Thoracic aorta (tissue), 2 donors: ENCODE data around the gene TRABD2A. TPM values are rescaled to one million over a fixed set of nuclear protein-coding genes. Genes with fewer than 3 reads are reported as not detected.

Source experiments
- ATAC-seq: fragments of 150-250 bp; one replicate; pipeline ENCODE4 v1.8.0; 2017; ENCODE audit warnings: low read depth; ENCODE audit not compliant: insufficient number of reproducible peaks, low FRiP score
- DNase-seq: peaks from one replicate; pipeline ENCODE4 v3.0.0-alpha.2; 2020; ENCODE audit warnings: low spot score
- H3K27ac ChIP-seq, 2 donors: fragments of 200-600 bp; sonication (generic); 1 replicate in 1 of 2; 2 replicates in 1 of 2; pipeline ENCODE4 v1.5.1; 2016; ENCODE audit warnings: mild to moderate bottlenecking in 2 of 2, moderate library complexity in 2 of 2
- H3K27me3 ChIP-seq: fragments of 200-600 bp; sonication (generic); replicated peaks from 2 replicates; pipeline ENCODE4 v1.6.0; 2016; ENCODE audit warnings: mild to moderate bottlenecking; ENCODE audit not compliant: insufficient read depth
- H3K36me3 ChIP-seq: fragments of 200-600 bp; sonication (generic); one replicate; pipeline ENCODE4 v1.5.1; 2016
- H3K4me1 ChIP-seq, 2 donors: fragments of 200-600 bp; sonication (generic); 1 replicate in 1 of 2; 2 replicates in 1 of 2; pipeline versions ENCODE4 v1.5.1 to v1.6.0; 2016; ENCODE audit warnings: low read depth in 2 of 2, mild to moderate bottlenecking in 1 of 2; ENCODE audit not compliant: control insufficient read depth in 1 of 2
- H3K4me3 ChIP-seq: fragments of 200-600 bp; sonication (generic); 2 replicates; pipeline ENCODE4 v1.5.1; 2016; ENCODE audit warnings: mild to moderate bottlenecking
- H3K9me3 ChIP-seq: fragments of 200-600 bp; sonication (generic); 2 replicates; pipeline ENCODE4 v1.5.1; 2016
- total RNA-seq, 2 donors: library from RNA; depleted of rRNA; stranded (reverse); fragments of >200 nt; gene quantifications; one replicate each; pipeline versions ENCODE4 v1.1.0 to v1.2.3, GENCODE V29; 2016
- TF ChIP-seq, protein P1 (sequence below): fragments of 200-600 bp; sonication (generic); IDR thresholded peaks from one replicate; pipeline ENCODE4 v1.5.1; 2019; ENCODE audit warnings: antibody characterized with exemption

Gene TRABD2A
- total RNA-seq, 2 donors from 2014 or later, result 0.54 to 1.8 TPM

DNA sequence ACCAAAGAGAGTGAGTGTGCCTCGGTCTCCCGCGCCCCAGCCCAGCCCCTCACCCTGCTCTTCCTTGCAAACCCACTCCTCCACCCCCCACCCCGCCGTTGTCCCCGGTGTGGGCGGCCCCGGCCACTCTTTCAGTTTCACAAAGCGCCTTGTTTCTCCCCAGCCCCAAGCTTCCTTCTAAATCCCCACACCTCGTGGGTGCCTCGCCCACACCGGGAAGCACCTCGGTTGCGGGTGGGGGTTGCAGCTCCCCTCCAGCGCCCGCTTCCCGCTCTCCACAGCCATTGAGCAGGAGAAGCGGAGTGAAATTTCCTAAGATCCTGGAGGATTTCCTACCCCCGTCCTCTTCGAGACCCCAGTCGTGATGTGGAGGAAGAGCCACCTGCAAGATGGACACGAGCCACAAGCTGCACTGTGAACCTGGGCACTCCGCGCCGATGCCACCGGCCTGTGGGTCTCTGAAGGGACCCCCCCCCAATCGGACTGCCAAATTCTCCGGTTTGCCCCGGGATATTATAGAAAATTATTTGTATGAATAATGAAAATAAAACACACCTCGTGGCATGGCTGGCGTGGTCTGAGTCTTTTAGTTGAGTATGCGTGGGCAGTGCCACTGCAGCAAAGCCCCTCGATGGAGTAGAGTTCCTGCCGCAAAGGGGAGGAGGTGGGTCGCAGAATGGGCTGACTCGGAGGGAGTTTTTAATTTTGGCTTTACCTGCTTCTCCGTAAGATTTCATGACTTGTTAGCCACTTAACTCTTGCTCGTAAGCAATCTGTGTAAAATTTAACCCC lies 25.4 kb upstream of the TRABD2A start:
- DNase-seq (no peak), ATAC-seq (no peak)
- no peaks in the 10 kb centered on the region for H3K27me3 ChIP-seq
- H3K36me3 ChIP-seq, result no peaks in the 10 kb centered on the region
- TF ChIP-seq, protein P1, sequence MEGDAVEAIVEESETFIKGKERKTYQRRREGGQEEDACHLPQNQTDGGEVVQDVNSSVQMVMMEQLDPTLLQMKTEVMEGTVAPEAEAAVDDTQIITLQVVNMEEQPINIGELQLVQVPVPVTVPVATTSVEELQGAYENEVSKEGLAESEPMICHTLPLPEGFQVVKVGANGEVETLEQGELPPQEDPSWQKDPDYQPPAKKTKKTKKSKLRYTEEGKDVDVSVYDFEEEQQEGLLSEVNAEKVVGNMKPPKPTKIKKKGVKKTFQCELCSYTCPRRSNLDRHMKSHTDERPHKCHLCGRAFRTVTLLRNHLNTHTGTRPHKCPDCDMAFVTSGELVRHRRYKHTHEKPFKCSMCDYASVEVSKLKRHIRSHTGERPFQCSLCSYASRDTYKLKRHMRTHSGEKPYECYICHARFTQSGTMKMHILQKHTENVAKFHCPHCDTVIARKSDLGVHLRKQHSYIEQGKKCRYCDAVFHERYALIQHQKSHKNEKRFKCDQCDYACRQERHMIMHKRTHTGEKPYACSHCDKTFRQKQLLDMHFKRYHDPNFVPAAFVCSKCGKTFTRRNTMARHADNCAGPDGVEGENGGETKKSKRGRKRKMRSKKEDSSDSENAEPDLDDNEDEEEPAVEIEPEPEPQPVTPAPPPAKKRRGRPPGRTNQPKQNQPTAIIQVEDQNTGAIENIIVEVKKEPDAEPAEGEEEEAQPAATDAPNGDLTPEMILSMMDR, result no peak
- H3K4me3 ChIP-seq, result peak overlapping the region; percentile 97
- peak overlapping the region; percentile 83 to 93 for H3K27ac ChIP-seq
- H3K9me3 ChIP-seq, result no peaks in the 10 kb centered on the region
- H3K4me1 ChIP-seq, result peaks cover 0 to 19% of the 10 kb centered on the region in 2 donors

DNA sequence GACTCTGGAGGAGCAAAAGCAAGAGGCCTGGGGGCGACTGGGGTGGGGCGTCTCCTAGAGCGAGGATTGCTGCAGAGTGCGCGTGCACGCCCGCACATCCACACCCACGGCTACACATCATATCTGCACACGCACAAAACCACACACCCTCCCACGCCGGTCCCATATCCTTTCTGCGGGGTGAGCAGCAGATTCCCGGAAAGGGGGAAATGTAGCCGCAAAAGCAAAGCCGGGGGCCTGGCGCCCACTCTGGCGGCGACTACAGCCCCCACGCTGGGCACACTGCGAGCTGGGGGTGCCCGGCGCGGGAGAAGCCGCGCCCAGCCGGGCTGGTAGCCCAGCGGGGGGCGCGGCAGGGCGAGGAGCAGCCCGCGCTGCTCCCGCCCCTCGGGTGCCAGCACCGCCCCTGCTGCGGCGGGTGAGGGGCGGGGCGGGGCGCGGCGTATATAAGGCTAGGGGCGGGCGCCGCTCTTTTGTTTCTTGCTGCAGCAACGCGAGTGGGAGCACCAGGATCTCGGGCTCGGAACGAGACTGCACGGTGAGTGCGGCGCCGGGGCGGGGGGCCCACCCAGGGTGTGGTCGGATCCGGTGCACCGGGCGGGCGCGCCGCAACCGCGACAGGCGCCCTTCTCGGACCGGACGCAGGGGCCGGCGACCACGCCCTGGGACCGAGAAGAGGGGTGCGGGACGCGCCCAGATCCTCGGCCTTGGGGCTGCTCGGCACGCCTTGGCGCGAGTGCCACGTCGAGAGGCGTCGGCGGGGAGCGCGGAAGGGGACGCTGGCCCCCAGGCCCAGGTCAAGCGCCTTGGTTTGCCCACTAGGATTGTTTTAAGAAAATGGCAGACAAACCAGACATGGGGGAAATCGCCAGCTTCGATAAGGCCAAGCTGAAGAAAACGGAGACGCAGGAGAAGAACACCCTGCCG lies 24.6 kb upstream of the TRABD2A start, which contains the start of gene TMSB10:
TMSB10 (plus strand) TSS at position 476 of the 927 bp plus-strand sequence.
- TF ChIP-seq, protein P1, result no peak
- ATAC-seq, result peak; percentile 62
- no peaks in the 10 kb centered on the region for H3K9me3 ChIP-seq

DNA sequence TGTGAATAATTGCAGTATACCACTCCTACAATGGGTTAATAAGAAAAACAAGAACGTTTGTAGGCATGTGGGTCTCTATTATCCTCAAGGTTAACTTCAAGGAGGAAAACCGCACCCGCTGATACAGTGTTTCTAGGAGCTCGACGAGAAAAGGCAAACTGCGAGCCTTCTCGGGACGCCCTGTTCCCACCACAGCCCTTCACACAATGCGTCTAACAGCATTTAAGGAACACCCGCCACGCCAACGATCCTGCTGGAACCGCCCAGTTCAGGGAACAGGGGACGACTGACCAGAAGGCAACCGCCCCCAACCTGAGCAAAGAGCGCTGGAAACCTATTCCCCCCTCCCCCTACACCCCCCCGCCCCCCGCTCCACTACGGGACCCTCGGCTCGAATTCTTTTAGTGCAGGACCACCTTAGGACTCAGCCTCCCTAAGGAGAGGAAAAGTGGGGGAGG lies 23.9 kb upstream of the TRABD2A start:
- Histone ChIP-seq H3K4me3 (peak overlapping the region; percentile 97), H3K27me3 (no peaks in the 10 kb centered on the region), H3K36me3 (no peaks in the 10 kb centered on the region), H3K9me3 (no peaks in the 10 kb centered on the region), H3K27ac (peak overlapping the region; percentile 75 to 93), H3K4me1 (peaks cover 0 to 19% of the 10 kb centered on the region in 2 donors)
- TF ChIP-seq, protein P1, result no peak
- DNase-seq, result no peak
- ATAC-seq, result peak; percentile 46

More for the DNA sequence above, 24.6 kb upstream of the TRABD2A start, which contains the start of gene TMSB10:
- Histone ChIP-seq H3K36me3 (no peaks in the 10 kb centered on the region), H3K27me3 (no peaks in the 10 kb centered on the region), H3K27ac (peak within 1 kb of the TSS; percentile 83 to 93), H3K4me1 (peaks cover 0 to 19% of the 10 kb centered on the region in 2 donors), H3K4me3 (peak within 1 kb of the TSS; percentile 97)
- DNase-seq, result no peak

DNA sequence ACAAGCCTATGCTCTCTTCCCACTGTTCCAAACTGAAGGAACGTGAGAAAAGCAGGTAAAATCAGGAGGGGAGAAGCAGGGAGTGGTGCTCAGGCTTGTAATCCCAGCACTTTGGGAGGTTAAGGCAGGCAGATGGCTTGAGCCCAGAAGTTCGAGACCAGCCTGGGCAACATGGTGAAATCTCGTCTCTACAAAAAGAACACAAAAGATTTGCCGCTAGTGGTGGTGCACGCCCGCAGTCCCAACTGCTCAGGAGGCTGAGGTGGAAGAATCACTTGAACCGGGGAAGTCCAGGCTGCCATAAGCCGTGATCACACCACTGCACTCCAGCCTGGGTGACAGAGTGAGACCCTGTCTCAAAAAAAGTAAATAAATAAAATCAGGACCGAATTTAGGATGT lies 23.3 kb upstream of the TRABD2A start:
- no peaks in the 10 kb centered on the region for H3K9me3 ChIP-seq
- no peak for DNase-seq
- no peaks in the 10 kb centered on the region for H3K27me3 ChIP-seq
- H3K27ac ChIP-seq, result no peak overlapping the region
- peak overlapping the region; percentile 97 for H3K4me3 ChIP-seq
- no peaks in the 10 kb centered on the region for H3K36me3 ChIP-seq
- ATAC-seq, result no peak
- H3K4me1 ChIP-seq, result peaks cover 0 to 19% of the 10 kb centered on the region in 2 donors
- TF ChIP-seq, protein P1, result no peak

DNA sequence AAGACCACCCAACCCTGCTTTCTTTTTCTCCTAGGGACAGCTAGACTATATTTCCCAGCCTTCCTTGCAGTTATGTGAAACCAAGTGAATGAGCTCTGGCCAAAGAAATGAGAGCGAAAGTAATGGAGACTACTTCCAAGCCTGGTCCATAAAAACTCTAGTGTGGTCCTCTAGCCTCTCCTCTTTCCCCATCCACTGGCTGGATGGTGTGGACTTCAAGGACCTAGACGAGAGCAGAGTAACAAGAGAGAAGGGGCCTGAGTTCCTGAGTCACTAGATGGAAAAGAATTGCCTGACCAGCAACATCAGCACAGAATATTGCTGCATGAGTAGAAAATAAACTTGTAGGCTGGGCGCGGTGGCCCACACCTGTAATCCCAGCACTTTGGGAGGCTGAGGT lies 21.6 kb upstream of the TRABD2A start:
- ATAC-seq (no peak), DNase-seq (no peak)
- TF ChIP-seq, protein P1, result no peak
- Histone ChIP-seq H3K4me1 (peaks cover 8 to 17% of the 10 kb centered on the region in 2 donors), H3K9me3 (no peaks in the 10 kb centered on the region), H3K36me3 (no peaks in the 10 kb centered on the region), H3K27me3 (no peaks in the 10 kb centered on the region), H3K4me3 (no peak overlapping the region), H3K27ac (no peak overlapping the region)
